AG09309 (cell line): Measurements from ENCODE around the gene STXBP5L.

ENCODE experiments used
- DNase-seq: peaks from one replicate; pipeline ENCODE4 v3.0.0-alpha.2; 2010; ENCODE audit warnings: low read depth
- H3K4me3 ChIP-seq: 2 replicates; pipeline ENCODE4 v1.5.1; 2011; ENCODE audit warnings: mild to moderate bottlenecking, low read depth, low read length, moderate library complexity; ENCODE audit not compliant: control insufficient read depth
- CTCF ChIP-seq: IDR thresholded peaks from 2 replicates; pipeline ENCODE4 v1.5.1; 2011; ENCODE audit warnings: mild to moderate bottlenecking, low read depth, low read length, inconsistent platforms; ENCODE audit not compliant: insufficient read depth, control insufficient read depth; ENCODE audit errors: missing control alignments

Gene STXBP5L

GRCh38 chr3:121414924-121415323 is 506.9 kb downstream of the STXBP5L start:
- TF ChIP-seq CTCF = no peak
- H3K4me3 ChIP-seq = no peak overlapping the region
- DNase-seq = no peak

GRCh38 chr3:121418182-121418581 is 510.2 kb downstream of the STXBP5L start:
- TF ChIP-seq CTCF = no peak
- DNase-seq = no peak
- H3K4me3 ChIP-seq = no peak overlapping the region

- H3K4me3 ChIP-seq = no peak overlapping the region
- DNase-seq = no peak
- TF ChIP-seq CTCF = no peak
Measured at GRCh38 chr3:121424549-121424948, 516.5 kb downstream of the STXBP5L start.

GRCh38 chr3:121430664-121431215 is 522.7 kb downstream of the STXBP5L start:
- DNase-seq = no peak
- TF ChIP-seq CTCF = no peak
- H3K4me3 ChIP-seq = no peak overlapping the region

GRCh38 chr3:121431726-121432517 is 523.9 kb downstream of the STXBP5L start:
- no peak for TF ChIP-seq CTCF
- peak; percentile 14 for DNase-seq
- H3K4me3 ChIP-seq = no peak overlapping the region

- DNase-seq = no peak
- no peak for TF ChIP-seq CTCF
- no peak overlapping the region for H3K4me3 ChIP-seq
Measured at GRCh38 chr3:121436074-121436473, 528.1 kb downstream of the STXBP5L start.
